T-helper 1 cell treated with Interleukin-12 subunit alpha and Interleukin-12 subunit beta and Interleukin-4 antibody, amounts not matched to agents 30 μg/mL and 1 μg/mL, for 36 hours (primary cell): ENCODE measurements around the gene SPATA1.

ENCODE experiments used
- H3K27ac Mint-ChIP-seq: one replicate; pipeline ENCODE4 v1.8.0; 2021; ENCODE audit warnings: mild to moderate bottlenecking, mixed read lengths
- H3K27me3 Mint-ChIP-seq: one replicate; pipeline ENCODE4 v1.8.0; 2021; ENCODE audit warnings: low read depth, mixed read lengths
- H3K36me3 Mint-ChIP-seq: one replicate; pipeline ENCODE4 v1.8.0; 2021; ENCODE audit warnings: low read depth, mixed read lengths
- H3K4me1 Mint-ChIP-seq: one replicate; pipeline ENCODE4 v1.8.0; 2021; ENCODE audit warnings: low read depth, mixed read lengths
- H3K4me3 Mint-ChIP-seq: one replicate; pipeline ENCODE4 v1.8.0; 2021; ENCODE audit warnings: mild to moderate bottlenecking, moderate library complexity, mixed read lengths
- H3K9me3 Mint-ChIP-seq: one replicate; pipeline ENCODE4 v1.8.0; 2021; ENCODE audit warnings: mixed read lengths

SPATA1 gene

GRCh38 chr1:84506002-84506728, at the start of gene SPATA1, which contains the start of gene GNG5:
Gene SPATA1 (plus strand): TSS chr1:84506386. CDS start chr1:84516360, 9,974 bp downstream.
Gene GNG5 (minus strand): TSS chr1:84506581. CDS start chr1:84506091, 490 bp downstream.
- Mint-ChIP-seq H3K36me3 (peaks cover 31% of the 10 kb centered on the region), H3K27me3 (no peaks in the 10 kb centered on the region), H3K9me3 (peaks cover 17% of the 10 kb centered on the region), H3K4me1 (peaks cover 31% of the 10 kb centered on the region), H3K27ac (peak within 1 kb of the TSS; percentile 99), H3K4me3 (peak within 1 kb of the TSS; percentile 97)

- no peaks in the 10 kb centered on the region for H3K4me1 Mint-ChIP-seq
- H3K27me3 Mint-ChIP-seq = peaks cover 36% of the 10 kb centered on the region
- no peak overlapping the region for H3K4me3 Mint-ChIP-seq
- no peak overlapping the region for H3K27ac Mint-ChIP-seq
- no peaks in the 10 kb centered on the region for H3K36me3 Mint-ChIP-seq
- no peaks in the 10 kb centered on the region for H3K9me3 Mint-ChIP-seq
These were observed 44.1 kb upstream of the SPATA1 start for GRCh38 chr1:84462118-84462517.

- H3K27me3 Mint-ChIP-seq = peaks cover 62% of the 10 kb centered on the region
- H3K36me3 Mint-ChIP-seq = no peaks in the 10 kb centered on the region
- no peak overlapping the region for H3K4me3 Mint-ChIP-seq
- no peaks in the 10 kb centered on the region for H3K4me1 Mint-ChIP-seq
- H3K27ac Mint-ChIP-seq = no peak overlapping the region
- H3K9me3 Mint-ChIP-seq = no peaks in the 10 kb centered on the region
These were observed 38.9 kb upstream of the SPATA1 start for GRCh38 chr1:84467298-84467697.

- Mint-ChIP-seq H3K4me3 (no peak overlapping the region), H3K27me3 (peaks cover 41% of the 10 kb centered on the region), H3K4me1 (peaks cover 12% of the 10 kb centered on the region), H3K27ac (no peak overlapping the region), H3K9me3 (peaks cover 16% of the 10 kb centered on the region), H3K36me3 (peaks cover 15% of the 10 kb centered on the region)
These were observed 30.0 kb upstream of the SPATA1 start for GRCh38 chr1:84476225-84476624.

GRCh38 chr1:84478876-84479868, 27.0 kb upstream of the SPATA1 start, which contains the start of gene RPF1:
Gene RPF1 (plus strand): TSS chr1:84479266. CDS start chr1:84479282, 16 bp downstream.
- Mint-ChIP-seq H3K4me1 (peaks cover 26% of the 10 kb centered on the region), H3K27me3 (peaks cover 25% of the 10 kb centered on the region), H3K4me3 (peak within 1 kb of the TSS; percentile 98)

GRCh38 chr1:84479998-84480397, 26.2 kb upstream of the SPATA1 start:
- H3K9me3 Mint-ChIP-seq = peaks cover 16% of the 10 kb centered on the region
- peaks cover 26% of the 10 kb centered on the region for H3K4me1 Mint-ChIP-seq
- H3K36me3 Mint-ChIP-seq = peaks cover 37% of the 10 kb centered on the region
- H3K27me3 Mint-ChIP-seq = peaks cover 18% of the 10 kb centered on the region
- peak overlapping the region; percentile 99 for H3K27ac Mint-ChIP-seq
- peak overlapping the region; percentile 98 for H3K4me3 Mint-ChIP-seq

More at GRCh38 chr1:84478876-84479868, 27.0 kb upstream of the SPATA1 start, which contains the start of gene RPF1:
- H3K9me3 Mint-ChIP-seq = peaks cover 16% of the 10 kb centered on the region
- H3K36me3 Mint-ChIP-seq = peaks cover 34% of the 10 kb centered on the region
- peak within 1 kb of the TSS; percentile 99 for H3K27ac Mint-ChIP-seq

- H3K9me3 Mint-ChIP-seq = peaks cover 16% of the 10 kb centered on the region
- peak overlapping the region; percentile 18 for H3K4me3 Mint-ChIP-seq
- peaks cover 27% of the 10 kb centered on the region for H3K4me1 Mint-ChIP-seq
- no peak overlapping the region for H3K27ac Mint-ChIP-seq
- peaks cover 41% of the 10 kb centered on the region for H3K36me3 Mint-ChIP-seq
- H3K27me3 Mint-ChIP-seq = peaks cover 14% of the 10 kb centered on the region
These were observed 25.5 kb upstream of the SPATA1 start for GRCh38 chr1:84480650-84481049.

- peak overlapping the region; percentile 41 for H3K4me3 Mint-ChIP-seq
- no peak overlapping the region for H3K27ac Mint-ChIP-seq
- peaks cover 31% of the 10 kb centered on the region for H3K4me1 Mint-ChIP-seq
- H3K9me3 Mint-ChIP-seq = peaks cover 16% of the 10 kb centered on the region
- peaks cover 10% of the 10 kb centered on the region for H3K27me3 Mint-ChIP-seq
- H3K36me3 Mint-ChIP-seq = peaks cover 46% of the 10 kb centered on the region
These were observed 24.9 kb upstream of the SPATA1 start for GRCh38 chr1:84481317-84481716.

- peaks cover 43% of the 10 kb centered on the region for H3K36me3 Mint-ChIP-seq
- H3K9me3 Mint-ChIP-seq = no peaks in the 10 kb centered on the region
- H3K4me1 Mint-ChIP-seq = peaks cover 19% of the 10 kb centered on the region
- no peaks in the 10 kb centered on the region for H3K27me3 Mint-ChIP-seq
- no peak overlapping the region for H3K4me3 Mint-ChIP-seq
- H3K27ac Mint-ChIP-seq = no peak overlapping the region
These were observed 18.1 kb upstream of the SPATA1 start for GRCh38 chr1:84488107-84488506.

- H3K36me3 Mint-ChIP-seq = peaks cover 42% of the 10 kb centered on the region
- H3K4me1 Mint-ChIP-seq = peaks cover 16% of the 10 kb centered on the region
- no peaks in the 10 kb centered on the region for H3K9me3 Mint-ChIP-seq
- H3K4me3 Mint-ChIP-seq = no peak overlapping the region
- no peak overlapping the region for H3K27ac Mint-ChIP-seq
- H3K27me3 Mint-ChIP-seq = no peaks in the 10 kb centered on the region
These were observed 16.4 kb upstream of the SPATA1 start for GRCh38 chr1:84489766-84490165.

- Mint-ChIP-seq H3K9me3 (no peaks in the 10 kb centered on the region), H3K4me1 (peaks cover 6% of the 10 kb centered on the region), H3K27ac (no peak overlapping the region), H3K4me3 (no peak overlapping the region), H3K27me3 (no peaks in the 10 kb centered on the region), H3K36me3 (peaks cover 42% of the 10 kb centered on the region)
These were observed 13.5 kb upstream of the SPATA1 start for GRCh38 chr1:84492726-84493125.

- Mint-ChIP-seq H3K27ac (no peak overlapping the region), H3K9me3 (no peaks in the 10 kb centered on the region), H3K4me1 (peaks cover 12% of the 10 kb centered on the region), H3K27me3 (no peaks in the 10 kb centered on the region), H3K4me3 (no peak overlapping the region), H3K36me3 (peaks cover 48% of the 10 kb centered on the region)
These were observed 12.4 kb upstream of the SPATA1 start for GRCh38 chr1:84493747-84494146.

- H3K9me3 Mint-ChIP-seq = no peaks in the 10 kb centered on the region
- H3K36me3 Mint-ChIP-seq = peaks cover 45% of the 10 kb centered on the region
These were observed 9.7 kb upstream of the SPATA1 start for GRCh38 chr1:84496498-84496897.

GRCh38 chr1:84497631-84498275, 8.4 kb upstream of the SPATA1 start:
- no peak overlapping the region for H3K27ac Mint-ChIP-seq

More at GRCh38 chr1:84496498-84496897, 9.7 kb upstream of the SPATA1 start:
- Mint-ChIP-seq H3K27ac (no peak overlapping the region), H3K4me1 (peaks cover 14% of the 10 kb centered on the region), H3K27me3 (no peaks in the 10 kb centered on the region), H3K4me3 (no peak overlapping the region)

More at GRCh38 chr1:84497631-84498275, 8.4 kb upstream of the SPATA1 start:
- Mint-ChIP-seq H3K27me3 (no peaks in the 10 kb centered on the region), H3K4me3 (no peak overlapping the region), H3K9me3 (no peaks in the 10 kb centered on the region), H3K4me1 (peaks cover 17% of the 10 kb centered on the region), H3K36me3 (peaks cover 44% of the 10 kb centered on the region)
